Measurements from ENCODE around the gene PRRG2.

The PRRG2 gene

GRCh38 chr19:49570138-49570856, 10.8 kb upstream of the PRRG2 start:
- no peaks in the 10 kb centered on the region for H3K27me3 Mint-ChIP-seq
- H3K9me3 Mint-ChIP-seq, result no peaks in the 10 kb centered on the region
- peak overlapping the region; percentile 45 for H3K4me3 Mint-ChIP-seq
- peak overlapping the region; percentile 86 for H3K27ac Mint-ChIP-seq
- no peaks in the 10 kb centered on the region for H3K36me3 Mint-ChIP-seq
- peaks cover 58% of the 10 kb centered on the region for H3K4me1 Mint-ChIP-seq

GRCh38 chr19:49570997-49571676, 10.0 kb upstream of the PRRG2 start:
- no peak overlapping the region for H3K4me3 Mint-ChIP-seq
- no peak overlapping the region for H3K27ac Mint-ChIP-seq
- no peaks in the 10 kb centered on the region for H3K36me3 Mint-ChIP-seq
- peaks cover 49% of the 10 kb centered on the region for H3K4me1 Mint-ChIP-seq
- H3K9me3 Mint-ChIP-seq, result no peaks in the 10 kb centered on the region
- no peaks in the 10 kb centered on the region for H3K27me3 Mint-ChIP-seq

- no peaks in the 10 kb centered on the region for H3K27me3 Mint-ChIP-seq
- no peaks in the 10 kb centered on the region for H3K9me3 Mint-ChIP-seq
- H3K4me3 Mint-ChIP-seq, result no peak overlapping the region
- H3K27ac Mint-ChIP-seq, result no peak overlapping the region
- H3K4me1 Mint-ChIP-seq, result peaks cover 48% of the 10 kb centered on the region
- no peaks in the 10 kb centered on the region for H3K36me3 Mint-ChIP-seq
Observed at GRCh38 chr19:49573009-49573408, 8.1 kb upstream of the PRRG2 start.

GRCh38 chr19:49573425-49573824, 7.7 kb upstream of the PRRG2 start:
- H3K9me3 Mint-ChIP-seq, result no peaks in the 10 kb centered on the region
- no peak overlapping the region for H3K27ac Mint-ChIP-seq
- no peak overlapping the region for H3K4me3 Mint-ChIP-seq
- no peaks in the 10 kb centered on the region for H3K27me3 Mint-ChIP-seq
- H3K36me3 Mint-ChIP-seq, result no peaks in the 10 kb centered on the region
- peaks cover 48% of the 10 kb centered on the region for H3K4me1 Mint-ChIP-seq

- H3K27ac Mint-ChIP-seq, result no peak overlapping the region
- H3K36me3 Mint-ChIP-seq, result no peaks in the 10 kb centered on the region
- H3K27me3 Mint-ChIP-seq, result no peaks in the 10 kb centered on the region
- H3K4me1 Mint-ChIP-seq, result peaks cover 52% of the 10 kb centered on the region
- no peak overlapping the region for H3K4me3 Mint-ChIP-seq
- H3K9me3 Mint-ChIP-seq, result no peaks in the 10 kb centered on the region
Observed at GRCh38 chr19:49574206-49574755, 6.8 kb upstream of the PRRG2 start.

GRCh38 chr19:49579193-49579592, 1.9 kb upstream of the PRRG2 start:
- H3K27me3 Mint-ChIP-seq, result no peaks in the 10 kb centered on the region
- H3K36me3 Mint-ChIP-seq, result peaks cover 2% of the 10 kb centered on the region
- H3K4me3 Mint-ChIP-seq, result peak overlapping the region; percentile 98
- peaks cover 39% of the 10 kb centered on the region for H3K4me1 Mint-ChIP-seq
- peak overlapping the region; percentile 96 for H3K27ac Mint-ChIP-seq
- no peaks in the 10 kb centered on the region for H3K9me3 Mint-ChIP-seq

GRCh38 chr19:49579947-49580263, 1.2 kb upstream of the PRRG2 start:
- no peaks in the 10 kb centered on the region for H3K9me3 Mint-ChIP-seq
- peaks cover 2% of the 10 kb centered on the region for H3K36me3 Mint-ChIP-seq
- H3K27me3 Mint-ChIP-seq, result no peaks in the 10 kb centered on the region
- peaks cover 39% of the 10 kb centered on the region for H3K4me1 Mint-ChIP-seq
- H3K4me3 Mint-ChIP-seq, result peak overlapping the region; percentile 98
- peak overlapping the region; percentile 96 for H3K27ac Mint-ChIP-seq

GRCh38 chr19:49580264-49581006, 681 bp upstream of the PRRG2 start, which contains the start of gene NOSIP:
Gene NOSIP (minus strand): TSS chr19:49580556. CDS start chr19:49560691, 19,865 bp downstream.
- Mint-ChIP-seq H3K27me3 (no peaks in the 10 kb centered on the region), H3K36me3 (peaks cover 2% of the 10 kb centered on the region), H3K9me3 (no peaks in the 10 kb centered on the region), H3K27ac (peak within 1 kb of the TSS; percentile 96), H3K4me1 (peaks cover 39% of the 10 kb centered on the region), H3K4me3 (peak within 1 kb of the TSS; percentile 98)

- no peaks in the 10 kb centered on the region for H3K9me3 Mint-ChIP-seq
- H3K27ac Mint-ChIP-seq, result no peak overlapping the region
- H3K27me3 Mint-ChIP-seq, result no peaks in the 10 kb centered on the region
- H3K4me3 Mint-ChIP-seq, result no peak overlapping the region
- H3K36me3 Mint-ChIP-seq, result peaks cover 2% of the 10 kb centered on the region
- peaks cover 24% of the 10 kb centered on the region for H3K4me1 Mint-ChIP-seq
Observed at GRCh38 chr19:49583239-49583638, 2.1 kb downstream of the PRRG2 start.

- H3K27me3 Mint-ChIP-seq, result no peaks in the 10 kb centered on the region
- H3K27ac Mint-ChIP-seq, result no peak overlapping the region
- H3K4me1 Mint-ChIP-seq, result peaks cover 20% of the 10 kb centered on the region
- H3K9me3 Mint-ChIP-seq, result no peaks in the 10 kb centered on the region
- H3K4me3 Mint-ChIP-seq, result no peak overlapping the region
- peaks cover 2% of the 10 kb centered on the region for H3K36me3 Mint-ChIP-seq
Observed at GRCh38 chr19:49585023-49585422, 3.9 kb downstream of the PRRG2 start.

GRCh38 chr19:49587227-49587626, 6.1 kb downstream of the PRRG2 start:
- H3K9me3 Mint-ChIP-seq, result no peaks in the 10 kb centered on the region
- H3K4me3 Mint-ChIP-seq, result no peak overlapping the region
- peaks cover 15% of the 10 kb centered on the region for H3K4me1 Mint-ChIP-seq
- H3K27me3 Mint-ChIP-seq, result no peaks in the 10 kb centered on the region
- no peak overlapping the region for H3K27ac Mint-ChIP-seq
- H3K36me3 Mint-ChIP-seq, result no peaks in the 10 kb centered on the region

- H3K4me3 Mint-ChIP-seq, result no peak overlapping the region
- peak overlapping the region; percentile 48 for H3K27ac Mint-ChIP-seq
- no peaks in the 10 kb centered on the region for H3K9me3 Mint-ChIP-seq
- H3K27me3 Mint-ChIP-seq, result no peaks in the 10 kb centered on the region
- H3K4me1 Mint-ChIP-seq, result peaks cover 27% of the 10 kb centered on the region
- no peaks in the 10 kb centered on the region for H3K36me3 Mint-ChIP-seq
Observed at GRCh38 chr19:49588365-49589122, 7.4 kb downstream of the PRRG2 start.

GRCh38 chr19:49589502-49589905, 8.4 kb downstream of the PRRG2 start:
- Mint-ChIP-seq H3K27ac (peak overlapping the region; percentile 62), H3K27me3 (no peaks in the 10 kb centered on the region), H3K4me3 (no peak overlapping the region), H3K36me3 (peaks cover 4% of the 10 kb centered on the region), H3K4me1 (peaks cover 37% of the 10 kb centered on the region), H3K9me3 (no peaks in the 10 kb centered on the region)

- Mint-ChIP-seq H3K4me3 (peak overlapping the region; percentile 83), H3K4me1 (peaks cover 38% of the 10 kb centered on the region)
Observed at GRCh38 chr19:49590071-49590970, 9.2 kb downstream of the PRRG2 start.

More at GRCh38 chr19:49590071-49590970, 9.2 kb downstream of the PRRG2 start:
- Mint-ChIP-seq H3K27me3 (no peaks in the 10 kb centered on the region), H3K9me3 (no peaks in the 10 kb centered on the region), H3K27ac (peak overlapping the region; percentile 94), H3K36me3 (peaks cover 4% of the 10 kb centered on the region)
